HEK293 (cell line): ENCODE results near the gene PDE10A.

Experiments used
- CTCF ChIA-PET: fragments of 350-600 bp; formaldehyde crosslinking; extraction: SDS; loops from one replicate; lab custom pipeline; 2021; ENCODE audit warnings: antibody characterized with exemption; lab: Yijun Ruan, JAX
- POLR2A ChIA-PET: fragments of 300-600 bp; formaldehyde crosslinking; extraction: SDS; loops from one replicate; lab custom pipeline; 2020; ENCODE audit warnings: antibody characterized with exemption, inconsistent platforms; lab: Yijun Ruan, JAX
- H3K27ac ChIP-seq: fragments of 200-500 bp; sonication (Bioruptor generic); 2 replicates; pipeline ENCODE4 v1.5.1; 2014; ENCODE audit warnings: low read depth, low read length, control low read depth, inconsistent platforms; ENCODE audit errors: extremely low read depth
- H3K36me3 ChIP-seq, 2 experiments: fragments of 200-500 bp in 1 of 2; sonication (Bioruptor generic) in 1 of 2; 1 replicate in 1 of 2; 2 replicates in 1 of 2; pipeline ENCODE4 v1.5.1; 2014 to 2017; ENCODE audit warnings: inconsistent platforms in 2 of 2, low read length in 2 of 2; ENCODE audit not compliant: control insufficient read depth in 2 of 2, insufficient read depth in 1 of 2
- H3K4me1 ChIP-seq: fragments of 200-500 bp; sonication (Bioruptor generic); 2 replicates; pipeline ENCODE4 v1.5.1; 2014; ENCODE audit warnings: mild to moderate bottlenecking, low read length, inconsistent platforms; ENCODE audit not compliant: control insufficient read depth, insufficient read depth
- H3K4me3 ChIP-seq: 2 replicates; pipeline ENCODE4 v1.5.1; 2011; ENCODE audit warnings: low read depth, mild to moderate bottlenecking, control low read depth, low read length, moderate library complexity
- H3K9me3 ChIP-seq: fragments of 200-500 bp; sonication (Bioruptor generic); 2 replicates; pipeline ENCODE4 v1.5.1; 2014; ENCODE audit warnings: low read depth, low read length, inconsistent platforms; ENCODE audit not compliant: control insufficient read depth, insufficient read depth
- OSR2 ChIP-seq: fragments of 450-650 bp; formaldehyde crosslinking; IDR thresholded peaks from 2 replicates; pipeline ENCODE4 v1.5.1; 2016; ENCODE audit warnings: missing biosample characterization, missing genetic modification characterization
- PRDM1 ChIP-seq: fragments of 450-650 bp; formaldehyde crosslinking; IDR thresholded peaks from 2 replicates; pipeline ENCODE4; 2016; ENCODE audit warnings: missing biosample characterization, missing genetic modification characterization
- SCRT2 ChIP-seq: fragments of 450-650 bp; formaldehyde crosslinking; IDR thresholded peaks from 2 replicates; pipeline ENCODE4 v1.5.1; 2016; ENCODE audit warnings: missing biosample characterization, missing genetic modification characterization
- TCF7L2 ChIP-seq: IDR thresholded peaks from 2 replicates; pipeline ENCODE4 v1.6.1; 2011; ENCODE audit warnings: low read depth, mild to moderate bottlenecking, inconsistent platforms, low read length, moderate library complexity, borderline replicate concordance
- ZNF26 ChIP-seq: fragments of 450-650 bp; formaldehyde crosslinking; IDR thresholded peaks from 2 replicates; pipeline ENCODE4 v1.5.1; 2016; ENCODE audit warnings: missing biosample characterization, missing genetic modification characterization
- ZNF324 ChIP-seq: fragments of 450-650 bp; formaldehyde crosslinking; IDR thresholded peaks from 2 replicates; pipeline ENCODE4 v1.5.1; 2016; ENCODE audit warnings: missing biosample characterization, missing genetic modification characterization
- ZNF335 ChIP-seq: fragments of 450-650 bp; formaldehyde crosslinking; conservative IDR thresholded peaks from 2 replicates; pipeline ENCODE4 v1.5.1; 2016; ENCODE audit warnings: missing biosample characterization, missing genetic modification characterization
- ZNF350 ChIP-seq: fragments of 450-650 bp; formaldehyde crosslinking; IDR thresholded peaks from 2 replicates; pipeline ENCODE4 v1.5.0; 2017; ENCODE audit warnings: missing biosample characterization, mild to moderate bottlenecking, missing genetic modification characterization
- ZNF366 ChIP-seq: fragments of 450-650 bp; formaldehyde crosslinking; conservative IDR thresholded peaks from 2 replicates; pipeline ENCODE4 v1.5.1; 2016; ENCODE audit warnings: missing biosample characterization, missing genetic modification characterization
- ZNF391 ChIP-seq: fragments of 450-650 bp; formaldehyde crosslinking; IDR thresholded peaks from 2 replicates; pipeline ENCODE4 v1.5.1; 2016; ENCODE audit warnings: low read depth, missing biosample characterization, missing genetic modification characterization, borderline replicate concordance
- ZNF404 ChIP-seq: fragments of 450-650 bp; formaldehyde crosslinking; IDR thresholded peaks from 2 replicates; pipeline ENCODE4 v1.5.1; 2017; ENCODE audit warnings: missing biosample characterization, missing genetic modification characterization
- ZNF514 ChIP-seq: fragments of 450-650 bp; formaldehyde crosslinking; IDR thresholded peaks from 2 replicates; pipeline ENCODE4 v1.5.1; 2016; ENCODE audit warnings: missing biosample characterization, missing genetic modification characterization
- ZNF571 ChIP-seq: fragments of 450-650 bp; formaldehyde crosslinking; IDR thresholded peaks from 2 replicates; pipeline ENCODE4 v1.5.0; 2017; ENCODE audit warnings: missing biosample characterization, missing genetic modification characterization
- ZNF596 ChIP-seq: fragments of 450-650 bp; IDR thresholded peaks from 2 replicates; pipeline ENCODE4 v1.5.0; 2018; ENCODE audit warnings: missing biosample characterization, mild to moderate bottlenecking, missing genetic modification characterization, moderate library complexity
- ZNF626 ChIP-seq: fragments of 450-650 bp; sonication (Bioruptor Pico); formaldehyde crosslinking; IDR thresholded peaks from 2 replicates; pipeline ENCODE4 v1.5.1; 2018; ENCODE audit warnings: missing biosample characterization, missing genetic modification characterization, inconsistent platforms
- ZNF677 ChIP-seq: fragments of 450-650 bp; IDR thresholded peaks from 2 replicates; pipeline ENCODE4 v1.5.0; 2018; ENCODE audit warnings: missing biosample characterization, mild to moderate bottlenecking, missing genetic modification characterization, moderate library complexity
- ZSCAN18 ChIP-seq: fragments of 450-650 bp; formaldehyde crosslinking; IDR thresholded peaks from 2 replicates; pipeline ENCODE4 v1.5.1; 2016; ENCODE audit warnings: missing biosample characterization, missing genetic modification characterization
- ZSCAN30 ChIP-seq: fragments of 450-650 bp; IDR thresholded peaks from 2 replicates; pipeline ENCODE4 v1.5.1; 2018; ENCODE audit warnings: missing biosample characterization, mild to moderate bottlenecking, missing genetic modification characterization, moderate library complexity
- TF ChIP-seq, protein P1 (sequence below): fragments of 450-650 bp; formaldehyde crosslinking; IDR thresholded peaks from 2 replicates; pipeline ENCODE4 v1.5.1; 2017; ENCODE audit warnings: missing biosample characterization, missing genetic modification characterization
- TF ChIP-seq, protein P2 (sequence below): fragments of 450-650 bp; formaldehyde crosslinking; IDR thresholded peaks from 2 replicates; pipeline ENCODE4 v1.5.1; 2016; ENCODE audit warnings: missing biosample characterization, missing genetic modification characterization
- TF ChIP-seq, protein P3 (sequence below): fragments of 450-650 bp; formaldehyde crosslinking; IDR thresholded peaks from 2 replicates; pipeline ENCODE4 v1.5.1; 2016; ENCODE audit warnings: missing biosample characterization, missing genetic modification characterization

Gene PDE10A

DNA sequence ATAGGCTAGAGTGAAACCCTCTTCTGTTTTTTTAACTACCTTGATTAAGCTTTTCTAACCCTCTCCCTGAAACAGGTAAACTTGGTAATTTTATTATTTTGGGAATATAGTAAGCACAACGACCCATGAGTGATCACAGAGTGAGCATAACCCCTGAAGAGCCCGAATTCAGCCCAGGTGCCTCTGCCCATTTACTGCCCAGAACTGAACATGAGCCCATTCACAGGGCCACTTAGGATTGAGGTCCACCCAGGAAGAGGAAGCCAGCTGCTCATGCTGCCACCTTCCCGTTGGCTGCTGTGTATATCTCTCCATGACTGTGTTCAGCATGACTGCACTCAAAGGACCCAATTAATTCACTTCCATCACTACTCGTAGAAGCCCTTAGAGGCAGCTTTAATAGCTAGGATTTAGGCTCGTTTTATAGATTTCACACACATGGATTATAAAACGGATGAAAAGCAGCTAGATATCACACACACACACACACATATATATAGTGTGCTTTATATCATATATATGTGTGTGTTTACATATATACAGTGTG, 8.3 kb upstream of the PDE10A start (continued):
- TF ChIP-seq ZNF626 (tag by site-specific recombination) (no peak), ZSCAN30 (tag by site-specific recombination) (0 out of 2 replicates have a peak, but pooled peaks have one; percentile 32), OSR2 (tag by site-specific recombination) (peak; percentile 84)

GRCh38 chr6:165668951-165669350, 5.9 kb upstream of the PDE10A start:
- H3K9me3 ChIP-seq, result no peaks in the 10 kb centered on the region
- H3K36me3 ChIP-seq, result no peaks in the 10 kb centered on the region
- CTCF ChIA-PET, result interaction anchor here (0.6 to 1.2 kb wide), 2 partner anchors 31 to 229 kb away, joined by 4 read pairs; no protein-coding TSS in a partner anchor
- peaks cover 18% of the 10 kb centered on the region for H3K4me1 ChIP-seq
- H3K4me3 ChIP-seq, result no peak overlapping the region
- H3K27ac ChIP-seq, result no peak overlapping the region
- POLR2A ChIA-PET, result no interaction called here
- TF ChIP-seq ZNF335 (tag by site-specific recombination) (peak; percentile 13; the same call in 1 of the 2 replicates), OSR2 (tag by site-specific recombination) (0 out of 2 replicates have a peak, but pooled peaks have one; percentile 7), ZNF596 (no peak), TCF7L2 (no peak), SCRT2 (tag by site-specific recombination) (no peak), ZNF677 (no peak), ZNF404 (no peak)
- TF ChIP-seq, protein P1, sequence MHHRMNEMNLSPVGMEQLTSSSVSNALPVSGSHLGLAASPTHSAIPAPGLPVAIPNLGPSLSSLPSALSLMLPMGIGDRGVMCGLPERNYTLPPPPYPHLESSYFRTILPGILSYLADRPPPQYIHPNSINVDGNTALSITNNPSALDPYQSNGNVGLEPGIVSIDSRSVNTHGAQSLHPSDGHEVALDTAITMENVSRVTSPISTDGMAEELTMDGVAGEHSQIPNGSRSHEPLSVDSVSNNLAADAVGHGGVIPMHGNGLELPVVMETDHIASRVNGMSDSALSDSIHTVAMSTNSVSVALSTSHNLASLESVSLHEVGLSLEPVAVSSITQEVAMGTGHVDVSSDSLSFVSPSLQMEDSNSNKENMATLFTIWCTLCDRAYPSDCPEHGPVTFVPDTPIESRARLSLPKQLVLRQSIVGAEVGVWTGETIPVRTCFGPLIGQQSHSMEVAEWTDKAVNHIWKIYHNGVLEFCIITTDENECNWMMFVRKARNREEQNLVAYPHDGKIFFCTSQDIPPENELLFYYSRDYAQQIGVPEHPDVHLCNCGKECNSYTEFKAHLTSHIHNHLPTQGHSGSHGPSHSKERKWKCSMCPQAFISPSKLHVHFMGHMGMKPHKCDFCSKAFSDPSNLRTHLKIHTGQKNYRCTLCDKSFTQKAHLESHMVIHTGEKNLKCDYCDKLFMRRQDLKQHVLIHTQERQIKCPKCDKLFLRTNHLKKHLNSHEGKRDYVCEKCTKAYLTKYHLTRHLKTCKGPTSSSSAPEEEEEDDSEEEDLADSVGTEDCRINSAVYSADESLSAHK (tag by site-specific recombination), result no peak
- TF ChIP-seq, all 188 proteins: peak for 2

- Histone ChIP-seq H3K27ac (no peak overlapping the region), H3K36me3 (no peaks in the 10 kb centered on the region), H3K4me1 (peaks cover 18% of the 10 kb centered on the region), H3K9me3 (no peaks in the 10 kb centered on the region)
- ChIA-PET CTCF (interaction anchor here (0.6 to 2.3 kb wide), 6 partner anchors 12 to 225 kb away, joined by 3 to 6 read pairs (median 4); no protein-coding TSS in a partner anchor), POLR2A (no interaction called here)
- TF ChIP-seq ZNF26 (no peak), PRDM1 (tag by site-specific recombination) (0 out of 2 replicates have a peak, but pooled peaks have one; percentile 0), ZNF514 (tag by site-specific recombination) (no peak), ZNF366 (tag by site-specific recombination) (0 out of 2 replicates have a peak, but pooled peaks have one; percentile 41), ZSCAN18 (no peak), ZNF391 (tag by site-specific recombination) (no peak), ZNF571 (no peak), ZNF596 (no peak), ZNF350 (tag by site-specific recombination) (no peak), ZNF324 (tag by site-specific recombination) (no peak)
- TF ChIP-seq, protein P2, sequence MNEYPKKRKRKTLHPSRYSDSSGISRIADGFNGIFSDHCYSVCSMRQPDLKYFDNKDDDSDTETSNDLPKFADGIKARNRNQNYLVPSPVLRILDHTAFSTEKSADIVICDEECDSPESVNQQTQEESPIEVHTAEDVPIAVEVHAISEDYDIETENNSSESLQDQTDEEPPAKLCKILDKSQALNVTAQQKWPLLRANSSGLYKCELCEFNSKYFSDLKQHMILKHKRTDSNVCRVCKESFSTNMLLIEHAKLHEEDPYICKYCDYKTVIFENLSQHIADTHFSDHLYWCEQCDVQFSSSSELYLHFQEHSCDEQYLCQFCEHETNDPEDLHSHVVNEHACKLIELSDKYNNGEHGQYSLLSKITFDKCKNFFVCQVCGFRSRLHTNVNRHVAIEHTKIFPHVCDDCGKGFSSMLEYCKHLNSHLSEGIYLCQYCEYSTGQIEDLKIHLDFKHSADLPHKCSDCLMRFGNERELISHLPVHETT, result no peak
- TF ChIP-seq, protein P3, sequence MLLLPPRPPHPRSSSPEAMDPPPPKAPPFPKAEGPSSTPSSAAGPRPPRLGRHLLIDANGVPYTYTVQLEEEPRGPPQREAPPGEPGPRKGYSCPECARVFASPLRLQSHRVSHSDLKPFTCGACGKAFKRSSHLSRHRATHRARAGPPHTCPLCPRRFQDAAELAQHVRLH (tag by site-specific recombination), result no peak
- TF ChIP-seq, all 188 proteins: peak for 2
- no peak overlapping the region for H3K4me3 ChIP-seq
These were observed 2.3 kb upstream of the PDE10A start for GRCh38 chr6:165665384-165665672.
